Lower lobe of right lung (tissue), 2 donors: ENCODE data around the gene CLEC14A. TPM values are rescaled to one million over a fixed set of nuclear protein-coding genes. Genes with fewer than 3 reads are reported as not detected.

Experiments
- ATAC-seq, 2 donors: fragments of 200-7000 bp; cut with Tn5 transposase; one replicate each; pipeline ENCODE4 v1.9.1; 2020 to 2022; ENCODE audit warnings: mild to moderate bottlenecking in 2 of 2, moderate library complexity in 2 of 2
- DNase-seq: peaks from one replicate; pipeline ENCODE4 v3.0.0-alpha.2; 2020
- H3K27ac ChIP-seq: fragments of 200-600 bp; one replicate; pipeline ENCODE4 v1.8.0; 2022
- H3K27me3 ChIP-seq: fragments of 200-600 bp; one replicate; pipeline ENCODE4 v1.8.0; 2022; ENCODE audit warnings: low read depth
- H3K36me3 ChIP-seq: fragments of 200-600 bp; one replicate; pipeline ENCODE4 v1.8.0; 2022; ENCODE audit warnings: mild to moderate bottlenecking
- H3K4me1 ChIP-seq: fragments of 200-600 bp; one replicate; pipeline ENCODE4 v1.8.0; 2022
- H3K4me3 ChIP-seq: fragments of 200-600 bp; one replicate; pipeline ENCODE4 v1.8.0; 2022; ENCODE audit warnings: mild to moderate bottlenecking
- H3K9me3 ChIP-seq: fragments of 200-600 bp; one replicate; pipeline ENCODE4 v1.8.0; 2022
- intact Hi-C: fragments of 100-400 bp; cut with DNase I; formaldehyde crosslinking; loops from one replicate; pipeline ENCODE4 v1.11.0; 2022
- long read RNA-seq: library from polyadenylated mRNA; unstranded; transcript quantifications from one replicate; pipeline ENCODE4 v2.0.0, GENCODE V29; 2021
- total RNA-seq: library from RNA; stranded (reverse); fragmentation: NEBNext Ultra II Directional; extraction: Animal tissue kit (Norgen Biotek cat#: 25700); gene quantifications from one replicate; pipeline ENCODE4 v1.2.1, GENCODE V29; 2021
- TF ChIP-seq, protein P1 (sequence below): fragments of 200-600 bp; IDR thresholded peaks from one replicate; pipeline ENCODE4 v1.8.0; 2022; ENCODE audit warnings: antibody characterized with exemption, mild to moderate bottlenecking
- donor health status: DM: no; HTN: yes; CAD: no; lungs with severe emphysema.

CLEC14A gene, protein sequence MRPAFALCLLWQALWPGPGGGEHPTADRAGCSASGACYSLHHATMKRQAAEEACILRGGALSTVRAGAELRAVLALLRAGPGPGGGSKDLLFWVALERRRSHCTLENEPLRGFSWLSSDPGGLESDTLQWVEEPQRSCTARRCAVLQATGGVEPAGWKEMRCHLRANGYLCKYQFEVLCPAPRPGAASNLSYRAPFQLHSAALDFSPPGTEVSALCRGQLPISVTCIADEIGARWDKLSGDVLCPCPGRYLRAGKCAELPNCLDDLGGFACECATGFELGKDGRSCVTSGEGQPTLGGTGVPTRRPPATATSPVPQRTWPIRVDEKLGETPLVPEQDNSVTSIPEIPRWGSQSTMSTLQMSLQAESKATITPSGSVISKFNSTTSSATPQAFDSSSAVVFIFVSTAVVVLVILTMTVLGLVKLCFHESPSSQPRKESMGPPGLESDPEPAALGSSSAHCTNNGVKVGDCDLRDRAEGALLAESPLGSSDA
- total RNA-seq: 57.0 TPM
- long read RNA-seq, transcript CLEC14A-201 (1 exons, 2,267 nt): major isoform, 148 of 148 reads
- long read RNA-seq, partial matches to known transcripts: 0 of 148 reads
- long read RNA-seq, other reads (novel, unspliced or antisense): 0 of 148 reads

DNA sequence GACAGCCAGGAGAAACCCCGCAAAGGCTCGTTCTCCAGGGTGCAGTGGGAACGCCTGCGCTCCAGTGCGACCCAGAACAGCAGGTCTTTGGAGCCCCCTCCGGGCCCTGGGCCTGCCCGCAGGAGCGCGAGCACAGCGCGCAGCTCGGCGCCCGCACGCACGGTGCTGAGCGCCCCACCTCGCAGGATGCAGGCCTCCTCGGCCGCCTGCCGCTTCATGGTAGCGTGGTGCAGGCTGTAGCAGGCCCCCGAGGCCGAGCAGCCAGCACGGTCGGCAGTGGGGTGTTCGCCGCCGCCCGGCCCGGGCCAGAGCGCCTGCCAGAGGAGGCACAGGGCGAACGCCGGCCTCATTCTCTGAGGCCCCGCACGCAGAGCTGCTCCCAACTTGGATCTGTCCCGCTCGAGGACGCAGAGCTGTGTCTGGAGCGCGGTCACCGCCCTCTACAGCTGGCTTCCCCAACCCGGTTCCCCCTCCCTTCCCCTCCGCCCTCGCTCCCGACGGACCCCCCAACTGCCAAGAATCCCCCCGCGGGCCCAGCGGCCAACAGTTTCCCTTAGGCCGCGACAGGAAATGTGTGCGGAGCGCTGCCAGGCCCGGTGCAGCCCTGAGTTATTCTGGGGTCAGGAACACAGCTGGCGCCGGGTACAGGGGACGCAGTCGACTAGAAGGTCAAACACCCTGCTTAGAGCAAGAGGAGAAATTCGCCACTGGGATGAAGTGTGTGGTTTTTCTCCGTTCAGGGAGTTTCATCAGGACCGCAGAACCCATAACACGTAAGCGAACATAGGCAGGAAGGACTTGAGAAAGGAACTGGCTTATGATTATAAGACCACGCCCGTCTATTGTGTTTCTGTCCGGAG is at the start of gene CLEC14A:
CLEC14A (minus strand) TSS at position 421 of the 860 bp plus-strand sequence; CDS start at position 350, 71 bp downstream.
- Histone ChIP-seq H3K36me3 (no peaks in the 10 kb centered on the region), H3K4me1 (no peaks in the 10 kb centered on the region), H3K27me3 (peaks cover 12% of the 10 kb centered on the region), H3K4me3 (peak within 1 kb of the TSS; percentile 56), H3K27ac (peak within 1 kb of the TSS; percentile 89), H3K9me3 (no peaks in the 10 kb centered on the region)
- DNase-seq: peak; percentile 64
- peak; percentile 72 to 76 for ATAC-seq
- TF ChIP-seq, protein P1, sequence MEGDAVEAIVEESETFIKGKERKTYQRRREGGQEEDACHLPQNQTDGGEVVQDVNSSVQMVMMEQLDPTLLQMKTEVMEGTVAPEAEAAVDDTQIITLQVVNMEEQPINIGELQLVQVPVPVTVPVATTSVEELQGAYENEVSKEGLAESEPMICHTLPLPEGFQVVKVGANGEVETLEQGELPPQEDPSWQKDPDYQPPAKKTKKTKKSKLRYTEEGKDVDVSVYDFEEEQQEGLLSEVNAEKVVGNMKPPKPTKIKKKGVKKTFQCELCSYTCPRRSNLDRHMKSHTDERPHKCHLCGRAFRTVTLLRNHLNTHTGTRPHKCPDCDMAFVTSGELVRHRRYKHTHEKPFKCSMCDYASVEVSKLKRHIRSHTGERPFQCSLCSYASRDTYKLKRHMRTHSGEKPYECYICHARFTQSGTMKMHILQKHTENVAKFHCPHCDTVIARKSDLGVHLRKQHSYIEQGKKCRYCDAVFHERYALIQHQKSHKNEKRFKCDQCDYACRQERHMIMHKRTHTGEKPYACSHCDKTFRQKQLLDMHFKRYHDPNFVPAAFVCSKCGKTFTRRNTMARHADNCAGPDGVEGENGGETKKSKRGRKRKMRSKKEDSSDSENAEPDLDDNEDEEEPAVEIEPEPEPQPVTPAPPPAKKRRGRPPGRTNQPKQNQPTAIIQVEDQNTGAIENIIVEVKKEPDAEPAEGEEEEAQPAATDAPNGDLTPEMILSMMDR: no peak
- intact Hi-C loops: no loop called here

DNA sequence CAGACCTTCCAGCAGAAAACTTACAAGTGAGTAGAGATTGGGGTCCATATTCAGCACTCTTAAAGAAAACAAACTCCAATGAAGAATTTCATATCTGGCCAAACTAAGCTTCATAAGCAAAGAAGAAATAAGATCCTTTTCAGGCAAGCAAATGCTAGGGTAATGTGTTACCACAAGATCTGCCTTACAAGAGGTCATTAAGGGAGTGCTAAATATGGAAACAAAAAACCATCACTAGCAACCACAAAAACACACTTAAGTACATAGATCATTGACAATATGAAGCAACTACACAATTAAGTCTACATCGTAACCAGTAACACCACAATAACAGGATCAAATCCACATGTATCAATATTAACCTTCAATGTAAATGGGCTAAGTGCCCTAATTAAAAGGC is 47.1 kb upstream of the CLEC14A start:
- Histone ChIP-seq H3K4me1 (no peaks in the 10 kb centered on the region), H3K36me3 (no peaks in the 10 kb centered on the region), H3K9me3 (no peaks in the 10 kb centered on the region), H3K27me3 (no peaks in the 10 kb centered on the region), H3K4me3 (no peak overlapping the region), H3K27ac (no peak overlapping the region)
- ATAC-seq: no peak
- DNase-seq: no peak
- TF ChIP-seq, protein P1: no peak
- intact Hi-C loops: no loop called here

DNA sequence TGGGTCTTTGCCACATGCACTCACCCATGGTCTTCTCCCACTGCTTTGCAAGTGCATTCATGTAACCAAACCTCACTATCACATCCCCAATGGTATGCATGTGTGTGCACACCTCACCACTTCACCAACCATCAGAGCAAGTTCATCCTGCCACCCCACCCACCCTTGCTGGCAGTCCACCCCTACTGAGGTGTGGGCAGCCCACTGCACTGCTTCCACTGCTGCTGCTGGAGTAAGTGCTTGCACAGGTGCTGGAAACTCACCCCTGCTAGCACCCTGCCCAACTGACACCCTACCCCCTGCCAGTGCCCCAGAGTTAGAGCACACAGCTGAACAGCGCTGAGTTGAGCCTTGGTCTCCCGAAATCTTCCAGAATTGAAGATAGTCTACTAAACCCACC is 46.1 kb upstream of the CLEC14A start:
- no peak for DNase-seq
- Histone ChIP-seq H3K4me3 (no peak overlapping the region), H3K9me3 (no peaks in the 10 kb centered on the region), H3K27me3 (no peaks in the 10 kb centered on the region), H3K27ac (no peak overlapping the region), H3K36me3 (no peaks in the 10 kb centered on the region), H3K4me1 (no peaks in the 10 kb centered on the region)
- TF ChIP-seq, protein P1: no peak
- intact Hi-C loops: no loop called here
- ATAC-seq: no peak

DNA sequence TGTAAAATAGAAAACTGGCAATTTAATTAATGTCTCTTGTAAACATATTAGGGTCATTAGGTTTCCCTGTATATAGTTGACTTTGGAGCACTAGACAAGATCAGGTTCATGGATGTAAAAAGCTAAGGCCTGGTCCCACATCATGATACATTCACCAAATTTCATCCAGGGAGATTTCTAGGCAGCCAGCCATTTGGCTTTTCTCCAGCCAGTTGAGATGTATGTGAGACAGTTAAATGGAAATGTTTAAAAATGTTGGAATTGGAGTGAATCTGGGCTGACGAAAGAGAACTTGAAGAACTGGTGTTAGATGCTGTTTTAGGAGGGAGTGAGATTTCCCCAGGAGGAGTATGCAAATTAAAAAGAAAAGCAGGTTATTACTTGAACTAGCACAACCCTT is 41.8 kb upstream of the CLEC14A start:
- H3K27me3 ChIP-seq: no peaks in the 10 kb centered on the region
- TF ChIP-seq, protein P1: no peak
- no peak overlapping the region for H3K27ac ChIP-seq
- no peak for ATAC-seq
- no peaks in the 10 kb centered on the region for H3K36me3 ChIP-seq
- H3K4me3 ChIP-seq: no peak overlapping the region
- H3K9me3 ChIP-seq: no peaks in the 10 kb centered on the region
- H3K4me1 ChIP-seq: no peaks in the 10 kb centered on the region
- no peak for DNase-seq
- intact Hi-C loops: no loop called here

DNA sequence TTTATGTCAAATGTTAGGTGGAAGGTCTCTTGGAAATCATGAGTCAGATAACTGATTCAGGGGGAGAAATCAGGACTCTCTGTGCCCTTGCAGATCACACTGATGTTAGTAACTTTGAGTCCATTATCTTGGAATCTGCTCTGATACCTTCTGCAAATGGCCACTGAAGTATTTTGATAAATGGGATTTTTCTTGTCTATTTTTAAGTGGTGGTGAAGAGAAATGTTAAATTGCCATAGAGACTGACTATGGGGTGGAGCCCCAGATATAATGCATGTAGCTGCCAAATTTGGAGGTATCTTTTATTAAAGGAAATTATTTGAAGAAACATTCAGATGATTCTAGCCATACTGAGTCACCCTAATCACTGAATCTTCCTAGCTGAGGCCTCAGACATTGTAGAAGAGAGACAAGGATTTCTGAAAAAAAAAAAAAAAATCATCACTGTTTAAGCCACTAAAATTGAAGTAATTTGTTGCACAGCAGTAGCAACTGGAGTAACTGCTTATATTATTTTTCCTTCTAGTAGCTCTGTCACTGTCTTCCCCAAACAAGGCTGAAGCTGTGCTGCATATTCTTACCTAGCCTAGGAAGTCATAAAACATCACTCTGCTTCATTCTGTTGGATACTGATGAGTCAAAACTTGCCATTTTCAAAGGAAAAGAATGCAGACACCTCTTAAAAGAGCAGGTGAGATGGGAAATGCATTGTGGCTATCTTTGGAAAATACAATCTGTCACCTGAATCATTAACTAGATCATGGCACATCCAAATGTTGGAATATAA is 36.0 kb upstream of the CLEC14A start:
- no peak for ATAC-seq
- no peak overlapping the region for H3K4me3 ChIP-seq
- H3K27ac ChIP-seq: no peak overlapping the region
- no peak for DNase-seq
- intact Hi-C loops: no loop called here
- H3K9me3 ChIP-seq: no peaks in the 10 kb centered on the region
- no peaks in the 10 kb centered on the region for H3K27me3 ChIP-seq
- H3K4me1 ChIP-seq: peaks cover 22% of the 10 kb centered on the region
- TF ChIP-seq, protein P1: no peak
- H3K36me3 ChIP-seq: no peaks in the 10 kb centered on the region
